SU-DHL-6 (cell line): ENCODE measurements around the gene MIB2.
"Not testable (repeated sequence)": the region's sequence is repeated elsewhere in the genome, so short reads cannot be mapped to it uniquely, and the experiment has no call there.

ENCODE experiments used
- CTCF ChIP-seq: fragments of 200-600 bp; sonication (generic); IDR thresholded peaks from one replicate; pipeline ENCODE4 v1.5.1; 2017; ENCODE audit warnings: antibody characterized with exemption, mild to moderate bottlenecking, low read length, moderate library complexity; ENCODE audit not compliant: insufficient read depth, poor library complexity, severe bottlenecking
- EZH2phosphoT487 ChIP-seq: fragments of 200-600 bp; sonication (generic), shearing (Covaris generic); conservative IDR thresholded peaks from 2 replicates; pipeline ENCODE4 v1.6.1; 2018; ENCODE audit warnings: mild to moderate bottlenecking, antibody characterized with exemption, low read length, moderate library complexity, mixed read lengths

DNA sequence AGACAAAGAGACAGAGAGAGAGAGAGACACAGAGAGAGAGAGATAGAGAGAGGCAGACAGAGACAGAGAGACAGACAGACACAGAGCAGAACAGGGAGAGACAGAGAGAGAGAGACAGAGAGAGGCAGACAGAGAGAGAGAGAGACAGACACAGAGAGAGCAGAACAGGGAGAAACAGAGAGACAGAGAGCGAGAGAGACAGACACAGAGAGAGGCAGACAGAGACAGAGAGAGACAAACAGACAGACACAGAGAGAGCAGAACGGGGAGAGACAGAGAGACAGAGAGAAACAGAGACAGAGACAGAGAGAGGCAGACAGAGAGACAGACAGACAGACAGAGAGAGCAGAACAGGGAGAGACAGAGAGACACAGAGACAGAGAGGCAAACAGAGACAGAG lies 20.0 kb upstream of the MIB2 start:
- TF ChIP-seq EZH2phosphoT487, CTCF: not testable (repeated sequence)
